AG09319 (cell line): ENCODE results near the gene DKK3.

ENCODE experiments used
- DNase-seq: peaks from one replicate; pipeline ENCODE4 v3.0.0-alpha.2; 2010; ENCODE audit warnings: low read depth; ENCODE audit errors: extremely low read depth
- TF ChIP-seq, protein P1 (sequence below): IDR thresholded peaks from 2 replicates; pipeline ENCODE4 v1.5.1; 2011; ENCODE audit warnings: low read depth, mild to moderate bottlenecking, inconsistent platforms, low read length, moderate library complexity

The DKK3 gene

GRCh38 chr11:12007769-12008737 is at the start of gene DKK3:
DKK3 (minus strand) TSS chr11:12008626; CDS start chr11:12008582, 44 bp downstream.
- TF ChIP-seq, protein P1, sequence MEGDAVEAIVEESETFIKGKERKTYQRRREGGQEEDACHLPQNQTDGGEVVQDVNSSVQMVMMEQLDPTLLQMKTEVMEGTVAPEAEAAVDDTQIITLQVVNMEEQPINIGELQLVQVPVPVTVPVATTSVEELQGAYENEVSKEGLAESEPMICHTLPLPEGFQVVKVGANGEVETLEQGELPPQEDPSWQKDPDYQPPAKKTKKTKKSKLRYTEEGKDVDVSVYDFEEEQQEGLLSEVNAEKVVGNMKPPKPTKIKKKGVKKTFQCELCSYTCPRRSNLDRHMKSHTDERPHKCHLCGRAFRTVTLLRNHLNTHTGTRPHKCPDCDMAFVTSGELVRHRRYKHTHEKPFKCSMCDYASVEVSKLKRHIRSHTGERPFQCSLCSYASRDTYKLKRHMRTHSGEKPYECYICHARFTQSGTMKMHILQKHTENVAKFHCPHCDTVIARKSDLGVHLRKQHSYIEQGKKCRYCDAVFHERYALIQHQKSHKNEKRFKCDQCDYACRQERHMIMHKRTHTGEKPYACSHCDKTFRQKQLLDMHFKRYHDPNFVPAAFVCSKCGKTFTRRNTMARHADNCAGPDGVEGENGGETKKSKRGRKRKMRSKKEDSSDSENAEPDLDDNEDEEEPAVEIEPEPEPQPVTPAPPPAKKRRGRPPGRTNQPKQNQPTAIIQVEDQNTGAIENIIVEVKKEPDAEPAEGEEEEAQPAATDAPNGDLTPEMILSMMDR, result no peak
- no peak for DNase-seq

GRCh38 chr11:12057299-12057980 is 49.0 kb upstream of the DKK3 start:
- TF ChIP-seq, protein P1, result no peak
- no peak for DNase-seq

DNA sequence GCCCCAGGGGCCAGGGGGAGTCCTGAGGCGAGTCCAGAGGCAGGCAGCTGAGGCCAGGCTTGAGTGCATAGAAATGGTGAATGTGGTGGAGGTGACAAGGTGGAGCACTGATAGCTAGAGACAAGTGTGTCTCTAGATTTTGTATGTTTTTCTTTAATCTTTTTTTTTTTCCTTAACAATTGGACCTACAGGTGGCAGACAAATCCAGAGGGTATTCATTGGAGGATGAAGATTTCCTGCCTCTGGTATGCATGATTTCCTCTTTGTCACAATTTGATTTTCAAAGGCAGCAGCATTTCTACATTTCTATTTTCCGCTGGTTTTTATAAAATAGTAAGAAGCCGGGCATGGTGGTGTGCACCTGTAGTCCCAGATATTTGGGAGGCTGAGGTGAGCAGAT is 47.7 kb upstream of the DKK3 start:
- DNase-seq, result no peak
- TF ChIP-seq, protein P1, result no peak

DNA sequence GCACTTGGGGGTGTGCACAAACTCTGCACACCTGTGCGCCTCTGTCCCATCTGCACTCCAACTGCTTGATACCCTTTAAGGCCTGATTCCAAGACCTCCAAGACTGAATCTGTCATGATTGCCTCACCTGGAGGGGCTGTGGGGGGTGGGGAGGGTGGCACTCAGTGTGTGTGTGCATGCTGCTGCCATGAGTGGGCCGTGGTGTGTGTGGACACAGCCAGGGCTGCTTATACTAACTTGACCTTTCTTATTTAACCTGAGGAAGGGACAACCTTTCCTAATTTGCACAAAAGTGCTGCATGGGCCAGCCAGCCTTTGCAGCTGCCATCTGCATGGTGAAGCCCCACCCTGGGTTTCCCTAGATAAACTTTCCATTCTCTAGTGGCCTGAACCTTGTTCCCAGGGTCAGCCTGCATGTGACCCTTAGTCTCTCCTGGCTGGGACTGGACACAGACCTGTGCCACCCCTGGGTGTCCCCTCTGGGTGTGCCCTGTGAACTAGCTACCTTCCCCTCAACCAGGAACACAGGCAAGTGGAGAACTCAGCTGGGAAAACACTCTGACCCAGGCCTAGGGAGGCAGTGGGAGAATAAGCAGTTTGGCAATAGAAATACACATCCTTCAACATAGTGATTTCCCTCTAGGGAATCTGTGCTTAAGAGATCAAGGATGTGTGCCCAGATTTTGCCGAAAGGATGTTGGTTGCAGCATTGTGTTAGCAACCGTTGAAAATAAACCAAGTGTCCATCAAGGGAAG is 45.4 kb upstream of the DKK3 start:
- peak; percentile 39 for DNase-seq
- TF ChIP-seq, protein P1, result no peak

GRCh38 chr11:12052676-12053605 is 44.5 kb upstream of the DKK3 start:
- no peak for DNase-seq
- TF ChIP-seq, protein P1, result no peak; the same call in 1 of the 2 replicates

DNA sequence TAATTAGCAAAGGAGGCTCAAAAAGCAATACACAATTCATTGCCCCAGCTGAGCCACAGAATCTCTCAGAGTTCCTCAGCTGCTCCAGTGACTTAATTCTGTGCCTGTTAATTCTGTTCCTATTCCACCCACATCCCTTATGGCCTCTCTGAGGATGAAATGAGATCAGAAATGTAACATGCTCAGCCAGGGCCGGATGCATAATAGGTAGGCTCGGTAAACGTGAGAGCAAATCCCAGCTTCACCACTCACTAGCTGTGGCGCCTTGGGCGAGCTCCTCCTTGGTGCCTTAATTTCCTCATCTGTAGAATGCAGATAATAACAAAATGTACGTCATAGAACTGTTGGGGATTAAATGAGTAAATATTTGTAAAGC is 42.8 kb upstream of the DKK3 start:
- TF ChIP-seq, protein P1, result no peak
- no peak for DNase-seq
